T-cell (primary cell): Measurements from ENCODE around the gene RTBDN. TPM values are rescaled to one million over a fixed set of nuclear protein-coding genes. Genes with fewer than 3 reads are reported as not detected.
"Not testable (repeated sequence)": the region's sequence is repeated elsewhere in the genome, so short reads cannot be mapped to it uniquely, and the experiment has no call there.

Source experiments
- ATAC-seq, 4 experiments: fragments of 200-7000 bp in 3 of 4; fragments of 150-1000 bp in 1 of 4; cut with Tn5 transposase; replicated peaks in 1 of 4; 1 replicate in 3 of 4; 2 replicates in 1 of 4; pipeline ENCODE4 v1.10.0; 2021; ENCODE audit warnings: moderate library complexity in 3 of 4, mild to moderate bottlenecking in 2 of 4, moderate number of reproducible peaks in 1 of 4
- CTCF ChIA-PET, 2 donors: fragments of 300-600 bp; sonication (Branson Sonifier 250); formaldehyde crosslinking; loops; one replicate each; lab custom pipeline; 2022; ENCODE audit warnings: antibody characterized with exemption in 2 of 2; lab: Charles Lee
- POLR2A ChIA-PET, 2 donors: fragments of 300-600 bp; sonication (Branson Sonifier 250); formaldehyde crosslinking; loops; one replicate each; lab custom pipeline; 2022; ENCODE audit warnings: antibody characterized with exemption in 2 of 2; lab: Charles Lee
- DNase-seq, 35 experiments: peaks; one replicate each; pipeline versions ENCODE4 v3.0.0 to v3.0.0-alpha.2; 2013 to 2023
- H3K27ac ChIP-seq: one replicate; pipeline ENCODE4 v1.5.1; 2013; ENCODE audit warnings: low read length
- H3K27me3 ChIP-seq, 2 experiments: replicated peaks in 1 of 2; 1 replicate in 1 of 2; 2 replicates in 1 of 2; pipeline versions ENCODE4 v1.6.1 to v1.7.0; 2013; ENCODE audit warnings: low read length in 1 of 2, mixed read lengths in 1 of 2; ENCODE audit not compliant: control insufficient read depth in 2 of 2, insufficient read depth in 2 of 2; ENCODE audit errors: extremely low read depth in 1 of 2
- H3K36me3 ChIP-seq, 2 donors: 1 replicate in 1 of 2; 2 replicates in 1 of 2; pipeline versions ENCODE4 v1.6.1 to v1.7.0; 2013; ENCODE audit warnings: low read length in 1 of 2; ENCODE audit not compliant: control insufficient read depth in 2 of 2, insufficient read depth in 1 of 2; ENCODE audit errors: extremely low read depth in 1 of 2
- H3K4me1 ChIP-seq, 2 experiments: 1 replicate in 1 of 2; 2 replicates in 1 of 2; pipeline versions ENCODE4 v1.6.1 to v1.7.0; 2013; ENCODE audit warnings: low read length in 2 of 2, mixed read lengths in 1 of 2; ENCODE audit not compliant: insufficient read depth in 2 of 2, control insufficient read depth in 1 of 2; ENCODE audit errors: extremely low read depth in 1 of 2
- H3K4me3 ChIP-seq, 2 donors: 1 replicate in 1 of 2; 2 replicates in 1 of 2; pipeline versions ENCODE4 v1.5.1 to v1.7.0; 2013; ENCODE audit warnings: mild to moderate bottlenecking in 2 of 2, low read length in 1 of 2, moderate library complexity in 1 of 2; ENCODE audit not compliant: control insufficient read depth in 1 of 2; ENCODE audit errors: extremely low read depth in 1 of 2
- H3K9me3 ChIP-seq: 2 replicates; pipeline ENCODE4 v1.7.0; 2013
- H3K27ac Mint-ChIP-seq, 2 donors: one replicate each; pipeline ENCODE4 v1.8.0; 2020 to 2021; ENCODE audit warnings: mild to moderate bottlenecking in 2 of 2, mixed read lengths in 2 of 2
- H3K27me3 Mint-ChIP-seq, 2 donors: one replicate each; pipeline ENCODE4 v1.8.0; 2021 to 2022; ENCODE audit warnings: mixed read lengths in 2 of 2
- H3K36me3 Mint-ChIP-seq: one replicate; pipeline ENCODE4 v1.8.0; 2021; ENCODE audit warnings: mixed read lengths
- H3K4me1 Mint-ChIP-seq, 3 donors: one replicate each; pipeline ENCODE4 v1.8.0; 2020 to 2022; ENCODE audit warnings: mixed read lengths in 3 of 3, mild to moderate bottlenecking in 1 of 3
- H3K4me3 Mint-ChIP-seq, 3 donors: one replicate each; pipeline ENCODE4 v1.8.0; 2020 to 2022; ENCODE audit warnings: mild to moderate bottlenecking in 3 of 3, mixed read lengths in 3 of 3, moderate library complexity in 3 of 3
- H3K9me3 Mint-ChIP-seq, 3 donors: one replicate each; pipeline ENCODE4 v1.8.0; 2020 to 2022; ENCODE audit warnings: mixed read lengths in 3 of 3
- WGBS: methylation state at CpG from one replicate; pipeline ENCODE4 v1.1.5; 2013; ENCODE audit warnings: missing lambda C conversion rate; ENCODE audit not compliant: insufficient coverage; 5-methylcytosine and 5-hydroxymethylcytosine counted together
- total RNA-seq, 35 experiments: library from RNA in 6 of 35; stranded (reverse) in 6 of 35; fragments of 120-200 nt in 1 of 35; gene quantifications; one replicate each; pipeline versions ENCODE4 v1.2.1 to v1.2.4 and lab custom pipeline; 2013 to 2026

RTBDN gene
- total RNA-seq, 5 donors from 2014 or later (not counting 1 experiment from before 2014, with no cell fraction given): not detected

GRCh38 chr19:12859546-12859945, 25.2 kb upstream of the RTBDN start:
- Histone ChIP-seq H3K4me3 (no peak overlapping the region), H3K4me1 (no peaks in the 10 kb centered on the region), H3K27me3 (peaks cover 2 to 24% of the 10 kb centered on the region in 2 experiments), H3K9me3 (peaks cover 3% of the 10 kb centered on the region), H3K36me3 (no peaks in the 10 kb centered on the region), H3K27ac (no peak overlapping the region)
- 40% methylated on average over 1 of the region's 7 CpGs for WGBS
- H3K4me1 Mint-ChIP-seq: no peaks in the 10 kb centered on the region
- peaks cover 0 to 3% (median 3%) of the 10 kb centered on the region in 3 donors for H3K9me3 Mint-ChIP-seq
- DNase-seq (no peak), ATAC-seq (no peak)
- POLR2A ChIA-PET: interaction anchor here in 1 of 2 donors (0.6 kb wide), 1 partner anchor 562 kb away, joined by 3 read pairs; no protein-coding TSS in a partner anchor
- H3K36me3 Mint-ChIP-seq: no peaks in the 10 kb centered on the region
- no peak overlapping the region for H3K4me3 Mint-ChIP-seq
- peaks cover 0 to 5% of the 10 kb centered on the region in 2 donors for H3K27me3 Mint-ChIP-seq
- H3K27ac Mint-ChIP-seq: no peak overlapping the region
- CTCF ChIA-PET: no interaction called here

GRCh38 chr19:12858041-12858928, 23.9 kb upstream of the RTBDN start:
- H3K9me3 Mint-ChIP-seq: peaks cover 0 to 3% (median 3%) of the 10 kb centered on the region in 3 donors
- ChIA-PET CTCF (interaction anchor here in 1 of 2 donors (1.3 kb wide), 1 partner anchor 10 kb away, joined by 4 read pairs; no protein-coding TSS in a partner anchor), POLR2A (interaction anchor here in 1 of 2 donors (0.6 kb wide), 1 partner anchor 135 kb away, joined by 7 read pairs; no protein-coding TSS in a partner anchor)
- Histone ChIP-seq H3K27me3 (peaks cover 2 to 24% of the 10 kb centered on the region in 2 experiments), H3K4me3 (no peak overlapping the region), H3K27ac (no peak overlapping the region), H3K36me3 (no peaks in the 10 kb centered on the region), H3K9me3 (peaks cover 3% of the 10 kb centered on the region), H3K4me1 (no peaks in the 10 kb centered on the region)
- ATAC-seq (no peak), DNase-seq (no peak)
- H3K27ac Mint-ChIP-seq: no peak overlapping the region
- H3K36me3 Mint-ChIP-seq: no peaks in the 10 kb centered on the region
- peaks cover 0 to 5% of the 10 kb centered on the region in 2 donors for H3K27me3 Mint-ChIP-seq
- 98% methylated on average over 28 of the region's 35 CpGs for WGBS
- H3K4me1 Mint-ChIP-seq: no peaks in the 10 kb centered on the region
- H3K4me3 Mint-ChIP-seq: no peak overlapping the region

- no peak for DNase-seq
- H3K27ac ChIP-seq: no peak overlapping the region
- H3K36me3 Mint-ChIP-seq: no peaks in the 10 kb centered on the region
- H3K9me3 Mint-ChIP-seq: peaks cover 0 to 3% (median 3%) of the 10 kb centered on the region in 3 donors
- no CpG with 5 or more reads among the region's 1 CpG for WGBS
- peaks cover 0 to 5% of the 10 kb centered on the region in 2 donors for H3K27me3 Mint-ChIP-seq
- H3K4me1 Mint-ChIP-seq: no peaks in the 10 kb centered on the region
- H3K9me3 ChIP-seq: peaks cover 3% of the 10 kb centered on the region
- H3K4me1 ChIP-seq: no peaks in the 10 kb centered on the region
- H3K36me3 ChIP-seq: no peaks in the 10 kb centered on the region
- H3K27ac Mint-ChIP-seq: no peak overlapping the region
- no peak overlapping the region for H3K4me3 Mint-ChIP-seq
- H3K27me3 ChIP-seq: peaks cover 0 to 27% of the 10 kb centered on the region in 2 experiments
- no peak for ATAC-seq
- ChIA-PET CTCF (no interaction called here), POLR2A (no interaction called here)
- no peak overlapping the region for H3K4me3 ChIP-seq
Measured at GRCh38 chr19:12856653-12857052, 22.3 kb upstream of the RTBDN start.

GRCh38 chr19:12847159-12848139, 13.1 kb upstream of the RTBDN start:
- H3K4me1 ChIP-seq: peaks cover 0 to 11% of the 10 kb centered on the region in 2 experiments
- H3K36me3 Mint-ChIP-seq: no peaks in the 10 kb centered on the region
- H3K27ac Mint-ChIP-seq: no peak overlapping the region
- DNase-seq (peak; percentile 32 to 86 (median 66)), ATAC-seq (peak; percentile 93 to 97 (median 96))
- H3K9me3 Mint-ChIP-seq: no peaks in the 10 kb centered on the region
- peak overlapping the region; percentile 11 to 15 for H3K4me3 ChIP-seq
- H3K27me3 Mint-ChIP-seq: peaks cover 24 to 37% of the 10 kb centered on the region in 2 donors
- no peak overlapping the region for H3K27ac ChIP-seq
- H3K4me1 Mint-ChIP-seq: peaks cover 0 to 8% (median 6%) of the 10 kb centered on the region in 3 donors
- POLR2A ChIA-PET: interaction anchor here (0.6 kb wide), 4 partner anchors 25 to 55 kb away, joined by 3 to 8 read pairs (median 4); no protein-coding TSS in a partner anchor
- WGBS: 9% methylated on average over 57 of the region's 69 CpGs
- peaks cover 5 to 57% of the 10 kb centered on the region in 2 experiments for H3K27me3 ChIP-seq
- H3K9me3 ChIP-seq: no peaks in the 10 kb centered on the region
- CTCF ChIA-PET: interaction anchor here (0.5 to 1.2 kb wide), 18 partner anchors 10 to 1597 kb away, joined by 3 to 7 read pairs (median 4); partner anchors contain the start of gene RNASEH2A (in 1 of the 2)
- H3K36me3 ChIP-seq: no peaks in the 10 kb centered on the region
- peak overlapping the region; percentile 17 to 45 (median 36) for H3K4me3 Mint-ChIP-seq

GRCh38 chr19:12846613-12847012, 12.2 kb upstream of the RTBDN start:
- CTCF ChIA-PET: interaction anchor here (0.6 to 1.2 kb wide), 11 partner anchors 22 to 282 kb away, joined by 3 to 7 read pairs (median 5); partner anchors contain the start of gene RNASEH2A (in 1 of the 2)
- H3K4me1 Mint-ChIP-seq, H3K9me3 Mint-ChIP-seq, H3K36me3 Mint-ChIP-seq, H3K9me3 ChIP-seq, ATAC-seq, DNase-seq, H3K4me3 Mint-ChIP-seq, H3K27ac Mint-ChIP-seq, H3K27ac ChIP-seq, H3K36me3 ChIP-seq, H3K4me3 ChIP-seq: not testable (repeated sequence)
- WGBS: 29% methylated on average over 1 of the region's 7 CpGs
- Histone ChIP-seq H3K27me3 (peaks cover 11 to 61% of the 10 kb centered on the region in 2 experiments), H3K4me1 (peaks cover 0 to 13% of the 10 kb centered on the region in 2 experiments)
- H3K27me3 Mint-ChIP-seq: peaks cover 30 to 44% of the 10 kb centered on the region in 2 donors
- POLR2A ChIA-PET: interaction anchor here in 1 of 2 donors (0.6 kb wide), 1 partner anchor 54 kb away, joined by 5 read pairs; no protein-coding TSS in a partner anchor
